Measurements from ENCODE around the gene C3orf49.

DNA sequence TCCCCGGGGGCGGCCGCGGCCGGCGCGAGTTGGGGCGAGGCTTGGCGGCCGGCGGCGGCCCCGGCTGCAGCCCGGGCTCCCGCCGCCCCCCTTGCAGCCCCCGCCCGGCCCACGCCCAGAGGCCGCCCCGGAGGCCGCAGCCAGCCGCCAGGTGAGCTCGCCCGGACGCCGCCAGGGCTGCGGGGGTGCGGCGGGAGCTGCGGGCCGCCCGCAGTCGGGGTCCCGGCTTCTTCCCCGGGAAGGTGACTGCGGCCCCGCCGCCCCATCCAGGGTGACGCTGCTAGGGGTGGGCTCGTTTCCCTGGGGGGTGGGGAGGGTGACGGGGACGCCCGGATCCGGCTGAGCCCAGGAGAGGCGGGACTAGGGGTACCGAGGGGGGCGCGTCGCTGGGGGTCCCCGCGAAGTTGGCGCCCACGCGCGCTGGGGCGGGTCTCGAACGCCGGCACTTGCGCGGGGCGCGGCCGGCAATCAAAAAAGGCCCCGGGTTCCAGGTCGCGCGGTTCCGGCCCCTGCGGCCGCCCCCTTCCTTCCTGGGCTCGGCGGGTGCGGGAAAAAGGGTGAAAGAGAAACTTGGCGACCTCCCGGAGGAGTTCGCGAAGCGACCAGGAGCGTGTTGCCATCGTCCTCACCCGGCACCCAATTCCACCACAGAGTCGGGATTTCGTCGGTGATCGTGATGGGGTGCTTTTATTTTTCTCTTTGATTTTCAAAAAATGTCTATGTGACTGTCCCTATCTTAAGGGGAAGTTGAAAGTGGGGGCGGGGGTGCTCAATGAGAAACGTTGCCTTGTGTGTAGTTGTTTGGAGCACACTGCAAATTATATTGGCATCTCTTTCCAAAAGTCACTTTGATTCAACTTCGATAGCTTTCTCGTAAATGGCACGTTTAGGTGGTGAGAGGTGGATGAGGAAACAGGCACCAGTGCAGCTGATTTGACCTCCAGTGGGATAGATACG, 45.2 kb downstream of the C3orf49 start:
- TF ChIP-seq, protein P1, sequence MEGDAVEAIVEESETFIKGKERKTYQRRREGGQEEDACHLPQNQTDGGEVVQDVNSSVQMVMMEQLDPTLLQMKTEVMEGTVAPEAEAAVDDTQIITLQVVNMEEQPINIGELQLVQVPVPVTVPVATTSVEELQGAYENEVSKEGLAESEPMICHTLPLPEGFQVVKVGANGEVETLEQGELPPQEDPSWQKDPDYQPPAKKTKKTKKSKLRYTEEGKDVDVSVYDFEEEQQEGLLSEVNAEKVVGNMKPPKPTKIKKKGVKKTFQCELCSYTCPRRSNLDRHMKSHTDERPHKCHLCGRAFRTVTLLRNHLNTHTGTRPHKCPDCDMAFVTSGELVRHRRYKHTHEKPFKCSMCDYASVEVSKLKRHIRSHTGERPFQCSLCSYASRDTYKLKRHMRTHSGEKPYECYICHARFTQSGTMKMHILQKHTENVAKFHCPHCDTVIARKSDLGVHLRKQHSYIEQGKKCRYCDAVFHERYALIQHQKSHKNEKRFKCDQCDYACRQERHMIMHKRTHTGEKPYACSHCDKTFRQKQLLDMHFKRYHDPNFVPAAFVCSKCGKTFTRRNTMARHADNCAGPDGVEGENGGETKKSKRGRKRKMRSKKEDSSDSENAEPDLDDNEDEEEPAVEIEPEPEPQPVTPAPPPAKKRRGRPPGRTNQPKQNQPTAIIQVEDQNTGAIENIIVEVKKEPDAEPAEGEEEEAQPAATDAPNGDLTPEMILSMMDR (IDR thresholded peaks at IDR 0.05): no peak
- no peak for TF ChIP-seq POLR2A (IDR thresholded peaks at IDR 0.05)
- TF ChIP-seq POLR2AphosphoS5 (IDR thresholded peaks at IDR 0.05): no peak

Data from stomach (tissue), 4 donors.